ENCODE data around the gene MYO9A. TPM values are rescaled to one million over a fixed set of nuclear protein-coding genes. Genes with fewer than 3 reads are reported as not detected.
"Not testable (repeated sequence)": the region's sequence is repeated elsewhere in the genome, so short reads cannot be mapped to it uniquely, and the experiment has no call there.

Gene MYO9A
- polyA plus RNA-seq, 6 donors from 2014 or later: 10.8 to 26.7 (median 14.1) TPM

- Mint-ChIP-seq H3K36me3 (peaks cover 31 to 43% of the 10 kb centered on the region in 2 donors), H3K4me1 (no peaks in the 10 kb centered on the region), H3K4me3 (no peak overlapping the region), H3K9me3 (no peaks in the 10 kb centered on the region), H3K27ac (peak overlapping the region in 1 of 6 donors; percentile 13), H3K27me3 (no peaks in the 10 kb centered on the region)
- DNase-seq (no peak), ATAC-seq (ENCODE audit: low read depth in 2 of 2) (no peak)
These were observed 234.5 kb downstream of the MYO9A start for GRCh38 chr15:71883447-71883846.

- Mint-ChIP-seq H3K4me1 (no peaks in the 10 kb centered on the region), H3K27me3 (no peaks in the 10 kb centered on the region), H3K4me3 (no peak overlapping the region), H3K27ac (no peak overlapping the region), H3K36me3 (peaks cover 13 to 43% of the 10 kb centered on the region in 2 donors), H3K9me3 (no peaks in the 10 kb centered on the region)
- DNase-seq: no peak
- ATAC-seq (ENCODE audit: low read depth in 2 of 2): no peak
These were observed 237.7 kb downstream of the MYO9A start for GRCh38 chr15:71880276-71880675.

GRCh38 chr15:71874245-71874644 lies 243.7 kb downstream of the MYO9A start:
- no peaks in the 10 kb centered on the region for H3K27me3 Mint-ChIP-seq
- H3K36me3 Mint-ChIP-seq: peaks cover 0 to 21% of the 10 kb centered on the region in 2 donors
- H3K27ac Mint-ChIP-seq: peak overlapping the region in 3 of 6 donors; percentile 40 to 81 (median 71)
- ATAC-seq (ENCODE audit: low read depth in 2 of 2): no peak
- no peak for DNase-seq
- H3K9me3 Mint-ChIP-seq: no peaks in the 10 kb centered on the region
- H3K4me3 Mint-ChIP-seq: no peak overlapping the region
- no peaks in the 10 kb centered on the region for H3K4me1 Mint-ChIP-seq

DNA sequence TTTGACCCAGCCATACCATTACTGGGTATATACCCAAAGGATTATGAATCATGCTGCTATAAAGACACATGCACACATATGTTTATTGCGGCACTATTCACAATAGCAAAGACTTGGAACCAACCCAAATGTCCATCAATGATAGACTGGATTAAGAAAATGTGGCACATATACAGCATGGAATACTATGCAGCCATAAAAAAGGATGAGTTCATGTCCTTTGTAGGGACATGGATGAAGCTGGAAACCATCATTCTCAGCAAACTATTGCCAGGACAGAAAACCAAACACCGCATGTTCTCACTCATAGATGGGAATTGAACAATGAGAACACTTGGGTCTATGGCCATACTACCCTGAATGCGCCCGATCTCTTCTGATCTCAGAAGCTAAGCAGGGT lies 259.7 kb downstream of the MYO9A start:
- not testable (repeated sequence) for DNase-seq; H3K4me1 Mint-ChIP-seq; H3K27me3 Mint-ChIP-seq; H3K9me3 Mint-ChIP-seq; ATAC-seq (ENCODE audit: low read depth in 2 of 2); H3K27ac Mint-ChIP-seq; H3K4me3 Mint-ChIP-seq
- H3K36me3 Mint-ChIP-seq: peaks cover 23 to 33% of the 10 kb centered on the region in 2 donors

DNA sequence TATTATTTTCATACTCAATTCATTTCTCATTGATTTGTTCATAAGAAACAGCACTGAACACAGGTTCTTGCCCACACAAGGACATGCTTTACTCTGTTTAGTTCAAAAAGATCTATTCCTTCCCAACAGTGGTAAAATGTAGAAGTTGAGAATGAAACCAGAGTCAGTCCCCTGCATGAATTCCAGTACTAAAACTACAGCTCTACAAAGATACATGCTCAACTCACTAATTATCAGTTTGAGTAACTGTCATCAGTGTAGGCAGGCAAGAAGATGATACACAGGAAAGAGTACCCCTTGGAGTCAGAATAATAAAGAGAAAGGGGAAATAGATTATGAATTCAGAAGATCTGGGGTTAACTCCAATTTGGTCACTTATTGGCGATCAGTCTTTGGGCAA lies 264.4 kb downstream of the MYO9A start:
- H3K27ac Mint-ChIP-seq: no peak overlapping the region
- no peak for ATAC-seq (ENCODE audit: low read depth in 2 of 2)
- no peak for DNase-seq
- no peak overlapping the region for H3K4me3 Mint-ChIP-seq
- H3K36me3 Mint-ChIP-seq: peaks cover 23 to 32% of the 10 kb centered on the region in 2 donors
- H3K4me1 Mint-ChIP-seq: no peaks in the 10 kb centered on the region
- H3K9me3 Mint-ChIP-seq: peaks cover 0 to 3% (median 0%) of the 10 kb centered on the region in 7 donors
- no peaks in the 10 kb centered on the region for H3K27me3 Mint-ChIP-seq

- H3K9me3 Mint-ChIP-seq: no peaks in the 10 kb centered on the region
- no peak overlapping the region for H3K27ac Mint-ChIP-seq
- no peaks in the 10 kb centered on the region for H3K27me3 Mint-ChIP-seq
- DNase-seq: no peak
- H3K4me3 Mint-ChIP-seq: no peak overlapping the region
- no peaks in the 10 kb centered on the region for H3K4me1 Mint-ChIP-seq
- H3K36me3 Mint-ChIP-seq: peaks cover 32 to 39% of the 10 kb centered on the region in 2 donors
- no peak for ATAC-seq (ENCODE audit: low read depth in 2 of 2)
These were observed 273.0 kb downstream of the MYO9A start for GRCh38 chr15:71844916-71845315.

DNA sequence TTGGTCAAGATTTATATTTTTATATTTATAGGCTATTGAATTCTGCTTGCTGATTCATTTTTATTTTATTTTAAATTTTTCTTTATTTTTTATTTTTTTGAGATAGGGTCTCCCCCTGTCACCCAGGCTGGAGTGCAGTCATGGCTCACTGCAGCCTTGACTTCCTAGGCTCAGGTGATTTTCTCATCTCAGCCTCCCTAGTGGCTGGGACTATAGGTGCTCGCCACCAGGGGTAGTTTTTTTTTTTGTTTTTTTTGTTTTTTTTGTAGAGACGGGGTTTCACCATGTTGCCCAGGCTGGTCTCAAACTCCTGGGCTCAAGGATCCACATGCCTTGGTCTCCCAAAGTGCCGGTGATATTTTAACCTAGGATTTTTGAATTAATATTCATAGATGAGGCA lies 276.4 kb downstream of the MYO9A start:
- Mint-ChIP-seq H3K4me1 (no peaks in the 10 kb centered on the region), H3K4me3 (no peak overlapping the region), H3K9me3 (no peaks in the 10 kb centered on the region), H3K27me3 (no peaks in the 10 kb centered on the region), H3K36me3 (peaks cover 14 to 26% of the 10 kb centered on the region in 2 donors), H3K27ac (no peak overlapping the region)
- ATAC-seq (ENCODE audit: low read depth in 2 of 2) (no peak), DNase-seq (no peak)

DNA sequence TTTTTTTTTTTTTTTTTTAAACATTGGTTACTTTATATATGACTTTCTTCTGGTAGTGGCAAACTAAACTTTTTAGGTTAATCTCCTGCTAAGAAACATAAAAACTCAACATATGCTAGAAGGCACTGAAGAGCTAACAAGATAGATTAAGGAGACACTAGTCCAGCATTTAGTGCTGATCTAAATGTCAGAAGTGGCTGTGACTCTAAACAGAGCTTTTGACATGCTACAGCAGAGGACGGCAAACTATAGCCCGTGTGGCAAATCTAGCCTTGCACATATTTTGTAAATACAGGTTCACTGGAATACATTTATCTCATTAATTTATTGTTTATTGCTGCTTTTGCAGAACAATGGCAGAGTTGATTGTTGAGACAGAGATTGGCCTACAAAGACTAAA lies 287.0 kb downstream of the MYO9A start:
- no peaks in the 10 kb centered on the region for H3K4me1 Mint-ChIP-seq
- H3K9me3 Mint-ChIP-seq: no peaks in the 10 kb centered on the region
- H3K4me3 Mint-ChIP-seq: no peak overlapping the region
- H3K27ac Mint-ChIP-seq: no peak overlapping the region
- no peak for DNase-seq
- no peak for ATAC-seq (ENCODE audit: low read depth in 2 of 2)
- peaks cover 40 to 57% of the 10 kb centered on the region in 2 donors for H3K36me3 Mint-ChIP-seq
- H3K27me3 Mint-ChIP-seq: no peaks in the 10 kb centered on the region

- peaks cover 4 to 36% (median 21%) of the 10 kb centered on the region in 7 donors for H3K9me3 Mint-ChIP-seq
- H3K4me1 Mint-ChIP-seq: no peaks in the 10 kb centered on the region
- no peak for ATAC-seq (ENCODE audit: low read depth in 2 of 2)
- peaks cover 77 to 78% of the 10 kb centered on the region in 2 donors for H3K36me3 Mint-ChIP-seq
- no peak for DNase-seq
- H3K4me3 Mint-ChIP-seq: no peak overlapping the region
- H3K27ac Mint-ChIP-seq: no peak overlapping the region
- H3K27me3 Mint-ChIP-seq: no peaks in the 10 kb centered on the region
These were observed 291.8 kb downstream of the MYO9A start for GRCh38 chr15:71826196-71826595.

- Mint-ChIP-seq H3K36me3 (peaks cover 74 to 76% of the 10 kb centered on the region in 2 donors), H3K27ac (no peak overlapping the region)
- ATAC-seq (ENCODE audit: low read depth in 2 of 2): no peak
These were observed 292.8 kb downstream of the MYO9A start for GRCh38 chr15:71825021-71825730.

GRCh38 chr15:71823801-71824200 lies 294.1 kb downstream of the MYO9A start:
- Mint-ChIP-seq H3K4me1 (no peaks in the 10 kb centered on the region), H3K27ac (no peak overlapping the region), H3K36me3 (peaks cover 61 to 63% of the 10 kb centered on the region in 2 donors), H3K27me3 (no peaks in the 10 kb centered on the region), H3K4me3 (peak overlapping the region in 1 of 8 donors; percentile 35), H3K9me3 (peaks cover 4 to 53% (median 36%) of the 10 kb centered on the region in 7 donors)
- no peak for ATAC-seq (ENCODE audit: low read depth in 2 of 2)
- no peak for DNase-seq

More at GRCh38 chr15:71825021-71825730, 292.8 kb downstream of the MYO9A start:
- no peak for DNase-seq
- no peaks in the 10 kb centered on the region for H3K27me3 Mint-ChIP-seq
- H3K4me3 Mint-ChIP-seq: no peak overlapping the region
- H3K4me1 Mint-ChIP-seq: no peaks in the 10 kb centered on the region
- H3K9me3 Mint-ChIP-seq: peaks cover 4 to 45% (median 29%) of the 10 kb centered on the region in 7 donors

DNA sequence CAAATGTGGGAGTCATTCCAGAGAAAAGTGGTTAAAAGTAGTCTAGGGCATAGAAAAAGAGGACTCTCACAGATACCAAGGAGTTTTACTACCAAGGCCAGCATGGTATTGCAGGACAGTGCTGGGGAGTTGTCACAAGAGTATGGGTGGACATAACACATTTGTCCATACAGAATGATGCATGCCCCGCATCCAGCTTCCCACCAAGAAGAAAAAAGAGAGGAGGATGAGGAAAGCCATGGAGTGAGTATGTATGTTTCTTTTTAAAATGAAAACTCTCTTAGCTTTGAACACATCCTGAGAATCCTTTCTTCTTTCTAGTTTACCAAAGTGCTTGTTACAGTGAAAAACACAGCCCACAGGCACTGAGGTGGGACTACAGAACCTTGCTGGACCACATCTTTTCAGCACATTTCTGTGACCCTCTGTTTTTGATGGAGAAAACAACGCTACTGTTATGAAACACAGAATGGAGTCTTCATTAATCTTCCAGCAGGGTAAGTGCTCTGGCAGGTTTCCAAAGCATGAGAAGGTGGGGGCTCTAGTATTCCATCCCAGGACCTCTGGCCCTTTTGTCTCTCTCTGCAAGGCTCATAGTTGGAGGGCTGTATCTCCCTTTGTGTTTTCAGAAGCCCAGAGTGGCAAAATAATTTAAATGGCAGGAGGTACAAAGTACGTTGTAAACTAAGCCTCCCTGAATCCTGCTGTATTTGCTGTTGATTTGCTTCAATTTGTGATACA lies 294.9 kb downstream of the MYO9A start:
- Mint-ChIP-seq H3K27me3 (no peaks in the 10 kb centered on the region), H3K9me3 (peaks cover 4 to 53% (median 39%) of the 10 kb centered on the region in 7 donors), H3K36me3 (peaks cover 53 to 55% of the 10 kb centered on the region in 2 donors), H3K4me3 (no peak overlapping the region), H3K27ac (no peak overlapping the region), H3K4me1 (no peaks in the 10 kb centered on the region)
- ATAC-seq (ENCODE audit: low read depth in 2 of 2): no peak
- DNase-seq: no peak

- Mint-ChIP-seq H3K4me3 (no peak overlapping the region), H3K27ac (no peak overlapping the region), H3K36me3 (peaks cover 39 to 41% of the 10 kb centered on the region in 2 donors), H3K27me3 (no peaks in the 10 kb centered on the region), H3K9me3 (peaks cover 4 to 55% (median 39%) of the 10 kb centered on the region in 7 donors), H3K4me1 (no peaks in the 10 kb centered on the region)
- DNase-seq (no peak), ATAC-seq (ENCODE audit: low read depth in 2 of 2) (no peak)
These were observed 296.3 kb downstream of the MYO9A start for GRCh38 chr15:71821547-71822129.

DNA sequence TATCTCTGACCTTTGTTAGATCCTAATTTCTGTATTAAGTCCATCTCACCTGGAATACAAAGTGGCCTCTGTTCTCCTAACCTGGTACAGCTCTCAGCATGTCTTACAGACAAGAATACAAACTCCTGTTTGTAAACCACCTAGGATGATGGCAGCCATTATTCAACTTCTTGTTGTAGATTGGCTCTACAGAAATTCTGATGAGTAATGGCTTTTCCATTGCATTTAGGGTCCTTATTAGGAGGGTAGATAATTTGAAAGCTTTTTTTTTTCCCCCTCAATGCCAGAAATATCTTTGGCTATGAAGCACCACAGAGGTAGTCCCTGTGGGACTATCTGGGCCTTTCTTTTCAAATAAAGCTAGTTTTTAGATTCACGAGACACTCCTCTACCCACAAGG lies 297.8 kb downstream of the MYO9A start:
- Mint-ChIP-seq H3K27ac (no peak overlapping the region), H3K9me3 (peaks cover 4 to 55% (median 39%) of the 10 kb centered on the region in 7 donors), H3K4me3 (no peak overlapping the region), H3K27me3 (no peaks in the 10 kb centered on the region), H3K4me1 (no peaks in the 10 kb centered on the region), H3K36me3 (peaks cover 33 to 36% of the 10 kb centered on the region in 2 donors)
- DNase-seq: no peak
- ATAC-seq (ENCODE audit: low read depth in 2 of 2): no peak

All from naive B cell (primary cell).